Smooth muscle cell (in vitro differentiated cells): ENCODE measurements around the gene ATG9B. TPM values are rescaled to one million over a fixed set of nuclear protein-coding genes. Genes with fewer than 3 reads are reported as not detected.

Experiments used
- DNase-seq: peaks from one replicate; lab custom pipeline; 2025; ENCODE audit not compliant: unreplicated experiment; lab: John Stamatoyannopoulos, UW
- H2AFZ ChIP-seq: fragments of 200-600 bp; sonication (generic); 2 replicates; pipeline ENCODE4 v1.6.0; 2016; ENCODE audit warnings: antibody characterized with exemption, low read depth, mild to moderate bottlenecking
- H3F3A ChIP-seq: fragments of 200-600 bp; sonication (generic); 2 replicates; pipeline ENCODE4 v1.6.0; 2017; ENCODE audit warnings: antibody characterized with exemption, low read depth
- H3K27ac ChIP-seq: fragments of 200-600 bp; sonication (generic); 2 replicates; pipeline ENCODE4 v1.5.1; 2016; ENCODE audit warnings: low read depth, mild to moderate bottlenecking
- H3K27me3 ChIP-seq: fragments of 200-600 bp; sonication (generic); 2 replicates; pipeline ENCODE4 v1.6.1; 2016; ENCODE audit warnings: low read depth, mild to moderate bottlenecking
- H3K36me3 ChIP-seq: fragments of 200-600 bp; sonication (generic); 2 replicates; pipeline ENCODE4 v1.5.1; 2016; ENCODE audit warnings: low read depth
- H3K4me1 ChIP-seq: fragments of 200-600 bp; sonication (generic); 2 replicates; pipeline ENCODE4 v1.5.1; 2016; ENCODE audit warnings: low read depth
- H3K4me2 ChIP-seq: fragments of 200-600 bp; sonication (generic); 2 replicates; pipeline ENCODE4 v1.6.0; 2016; ENCODE audit warnings: mild to moderate bottlenecking
- H3K4me3 ChIP-seq: fragments of 200-600 bp; sonication (generic); 2 replicates; pipeline ENCODE4 v1.5.1; 2016; ENCODE audit warnings: mild to moderate bottlenecking
- H3K79me2 ChIP-seq: fragments of 200-600 bp; sonication (generic); 2 replicates; pipeline ENCODE4 v1.6.0; 2016; ENCODE audit warnings: low read depth, mild to moderate bottlenecking
- H3K9ac ChIP-seq: fragments of 200-600 bp; sonication (generic); 2 replicates; pipeline ENCODE4 v1.6.0; 2016; ENCODE audit warnings: low read depth
- H3K9me3 ChIP-seq: fragments of 200-600 bp; sonication (generic); replicated peaks from 2 replicates; pipeline ENCODE4 v1.5.1; 2016; ENCODE audit warnings: low read depth
- H4K20me1 ChIP-seq: fragments of 200-600 bp; sonication (generic); 2 replicates; pipeline ENCODE4 v1.6.0; 2016; ENCODE audit warnings: low read depth
- WGBS: methylation state at CpG from one replicate; pipeline ENCODE4 v1.1.7; 2016; ENCODE audit warnings: low lambda C conversion rate; 5-methylcytosine and 5-hydroxymethylcytosine counted together
- polyA plus RNA-seq: library from polyadenylated mRNA; unstranded; fragments of >200 nt; fragmentation: Nextera tagmentation; extraction: Ambion mirVana; gene quantifications from 2 replicates; pipeline ENCODE4 v1.2.1, GENCODE V29; 2016
- total RNA-seq: library from RNA; depleted of rRNA; stranded (reverse); fragments of >200 nt; gene quantifications from 2 replicates; pipeline ENCODE4 v1.2.3, GENCODE V29; 2014
- TF ChIP-seq, protein P1 (sequence below): fragments of 200-600 bp; sonication (generic); IDR thresholded peaks from 2 replicates; pipeline ENCODE4 v1.5.1; 2017; ENCODE audit warnings: borderline replicate concordance, mild to moderate bottlenecking, antibody characterized with exemption; ENCODE audit not compliant: insufficient read depth, poor library complexity, severe bottlenecking

The ATG9B gene, protein sequence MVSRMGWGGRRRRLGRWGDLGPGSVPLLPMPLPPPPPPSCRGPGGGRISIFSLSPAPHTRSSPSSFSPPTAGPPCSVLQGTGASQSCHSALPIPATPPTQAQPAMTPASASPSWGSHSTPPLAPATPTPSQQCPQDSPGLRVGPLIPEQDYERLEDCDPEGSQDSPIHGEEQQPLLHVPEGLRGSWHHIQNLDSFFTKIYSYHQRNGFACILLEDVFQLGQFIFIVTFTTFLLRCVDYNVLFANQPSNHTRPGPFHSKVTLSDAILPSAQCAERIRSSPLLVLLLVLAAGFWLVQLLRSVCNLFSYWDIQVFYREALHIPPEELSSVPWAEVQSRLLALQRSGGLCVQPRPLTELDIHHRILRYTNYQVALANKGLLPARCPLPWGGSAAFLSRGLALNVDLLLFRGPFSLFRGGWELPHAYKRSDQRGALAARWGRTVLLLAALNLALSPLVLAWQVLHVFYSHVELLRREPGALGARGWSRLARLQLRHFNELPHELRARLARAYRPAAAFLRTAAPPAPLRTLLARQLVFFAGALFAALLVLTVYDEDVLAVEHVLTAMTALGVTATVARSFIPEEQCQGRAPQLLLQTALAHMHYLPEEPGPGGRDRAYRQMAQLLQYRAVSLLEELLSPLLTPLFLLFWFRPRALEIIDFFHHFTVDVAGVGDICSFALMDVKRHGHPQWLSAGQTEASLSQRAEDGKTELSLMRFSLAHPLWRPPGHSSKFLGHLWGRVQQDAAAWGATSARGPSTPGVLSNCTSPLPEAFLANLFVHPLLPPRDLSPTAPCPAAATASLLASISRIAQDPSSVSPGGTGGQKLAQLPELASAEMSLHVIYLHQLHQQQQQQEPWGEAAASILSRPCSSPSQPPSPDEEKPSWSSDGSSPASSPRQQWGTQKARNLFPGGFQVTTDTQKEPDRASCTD
- 1.7 and 2.6 TPM in 2 replicates for total RNA-seq
- 6.5 and 16.6 TPM in 2 replicates for polyA plus RNA-seq

DNA sequence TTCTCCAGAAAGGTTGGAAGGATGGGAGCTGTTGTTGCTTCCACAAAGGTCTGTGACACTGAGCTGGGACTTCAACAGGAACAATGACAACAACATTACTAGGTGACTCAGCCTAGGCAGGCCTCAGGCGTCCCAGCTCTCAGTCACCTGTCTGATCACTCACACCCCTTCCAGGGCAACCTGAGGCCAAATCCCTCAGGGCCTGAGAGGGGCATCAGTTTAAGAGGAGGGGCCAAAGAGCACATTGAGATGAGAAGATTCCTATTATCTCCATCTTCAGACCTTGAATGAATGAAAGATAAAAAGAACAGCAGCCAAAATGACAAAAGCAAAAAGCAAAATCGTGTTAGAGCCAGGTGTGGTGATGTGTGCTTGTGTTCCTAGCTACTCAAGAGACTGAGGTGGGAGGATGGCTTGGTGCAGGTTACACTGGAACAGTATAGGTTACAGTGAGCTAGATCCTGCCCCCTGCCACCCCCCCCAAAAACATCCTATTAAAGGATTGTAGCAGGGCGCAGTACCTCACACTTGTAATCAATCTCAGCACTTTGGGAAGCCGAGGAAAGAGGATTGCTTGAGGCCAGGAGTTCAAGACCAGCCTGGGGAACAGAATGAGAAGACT lies at the start of gene ATG9B:
Gene ATG9B (minus strand): TSS at position 60 of the 622 bp plus-strand sequence. CDS start 71 bp downstream, outside the sequence.
- Histone ChIP-seq H3K4me3 (no peak within 1 kb of the TSS), H3F3A (no peaks in the 10 kb centered on the region), H3K9ac (no peak within 1 kb of the TSS), H2AFZ (no peak within 1 kb of the TSS), H3K27ac (peak within 1 kb of the TSS; percentile 86), H3K36me3 (no peaks in the 10 kb centered on the region), H3K79me2 (peaks cover 4% of the 10 kb centered on the region), H3K27me3 (no peaks in the 10 kb centered on the region), H3K9me3 (no peaks in the 10 kb centered on the region), H4K20me1 (no peaks in the 10 kb centered on the region), H3K4me1 (peaks cover 33% of the 10 kb centered on the region), H3K4me2 (no peak within 1 kb of the TSS)
- no peak for DNase-seq
- 79% methylated on average over 4 of the region's 4 CpGs for WGBS
- TF ChIP-seq, protein P1, sequence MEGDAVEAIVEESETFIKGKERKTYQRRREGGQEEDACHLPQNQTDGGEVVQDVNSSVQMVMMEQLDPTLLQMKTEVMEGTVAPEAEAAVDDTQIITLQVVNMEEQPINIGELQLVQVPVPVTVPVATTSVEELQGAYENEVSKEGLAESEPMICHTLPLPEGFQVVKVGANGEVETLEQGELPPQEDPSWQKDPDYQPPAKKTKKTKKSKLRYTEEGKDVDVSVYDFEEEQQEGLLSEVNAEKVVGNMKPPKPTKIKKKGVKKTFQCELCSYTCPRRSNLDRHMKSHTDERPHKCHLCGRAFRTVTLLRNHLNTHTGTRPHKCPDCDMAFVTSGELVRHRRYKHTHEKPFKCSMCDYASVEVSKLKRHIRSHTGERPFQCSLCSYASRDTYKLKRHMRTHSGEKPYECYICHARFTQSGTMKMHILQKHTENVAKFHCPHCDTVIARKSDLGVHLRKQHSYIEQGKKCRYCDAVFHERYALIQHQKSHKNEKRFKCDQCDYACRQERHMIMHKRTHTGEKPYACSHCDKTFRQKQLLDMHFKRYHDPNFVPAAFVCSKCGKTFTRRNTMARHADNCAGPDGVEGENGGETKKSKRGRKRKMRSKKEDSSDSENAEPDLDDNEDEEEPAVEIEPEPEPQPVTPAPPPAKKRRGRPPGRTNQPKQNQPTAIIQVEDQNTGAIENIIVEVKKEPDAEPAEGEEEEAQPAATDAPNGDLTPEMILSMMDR = no peak

DNA sequence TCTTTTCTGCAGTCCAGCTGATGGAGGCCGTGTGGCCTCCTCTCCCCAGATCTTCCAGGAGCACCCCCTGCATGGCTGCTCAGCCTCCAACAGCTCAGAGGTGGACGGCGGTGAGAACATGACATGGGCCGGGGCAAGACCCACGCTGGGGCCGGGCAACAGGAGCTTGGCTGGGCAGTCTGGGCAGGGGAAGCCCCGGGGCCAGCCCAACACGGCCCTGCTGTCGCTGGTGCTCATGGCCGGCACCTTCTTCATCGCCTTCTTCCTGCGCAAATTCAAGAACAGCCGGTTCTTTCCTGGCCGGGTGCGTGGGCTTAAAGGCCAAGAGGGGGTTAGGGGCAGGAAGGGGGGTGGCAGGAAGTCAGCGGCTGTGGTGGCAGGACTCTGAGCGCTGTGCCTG lies 49.7 kb upstream of the ATG9B start:
- Histone ChIP-seq H3K36me3 (no peaks in the 10 kb centered on the region), H3K4me2 (no peak overlapping the region), H3K27ac (no peak overlapping the region), H2AFZ (no peak overlapping the region), H3K4me1 (no peaks in the 10 kb centered on the region), H3F3A (peaks cover 16% of the 10 kb centered on the region), H3K9me3 (no peaks in the 10 kb centered on the region), H3K27me3 (no peaks in the 10 kb centered on the region), H4K20me1 (peaks cover 25% of the 10 kb centered on the region), H3K4me3 (no peak overlapping the region), H3K9ac (no peak overlapping the region), H3K79me2 (peaks cover 6% of the 10 kb centered on the region)
- DNase-seq = no peak
- WGBS = 95% methylated on average over 17 of the region's 17 CpGs
- TF ChIP-seq, protein P1 = no peak

DNA sequence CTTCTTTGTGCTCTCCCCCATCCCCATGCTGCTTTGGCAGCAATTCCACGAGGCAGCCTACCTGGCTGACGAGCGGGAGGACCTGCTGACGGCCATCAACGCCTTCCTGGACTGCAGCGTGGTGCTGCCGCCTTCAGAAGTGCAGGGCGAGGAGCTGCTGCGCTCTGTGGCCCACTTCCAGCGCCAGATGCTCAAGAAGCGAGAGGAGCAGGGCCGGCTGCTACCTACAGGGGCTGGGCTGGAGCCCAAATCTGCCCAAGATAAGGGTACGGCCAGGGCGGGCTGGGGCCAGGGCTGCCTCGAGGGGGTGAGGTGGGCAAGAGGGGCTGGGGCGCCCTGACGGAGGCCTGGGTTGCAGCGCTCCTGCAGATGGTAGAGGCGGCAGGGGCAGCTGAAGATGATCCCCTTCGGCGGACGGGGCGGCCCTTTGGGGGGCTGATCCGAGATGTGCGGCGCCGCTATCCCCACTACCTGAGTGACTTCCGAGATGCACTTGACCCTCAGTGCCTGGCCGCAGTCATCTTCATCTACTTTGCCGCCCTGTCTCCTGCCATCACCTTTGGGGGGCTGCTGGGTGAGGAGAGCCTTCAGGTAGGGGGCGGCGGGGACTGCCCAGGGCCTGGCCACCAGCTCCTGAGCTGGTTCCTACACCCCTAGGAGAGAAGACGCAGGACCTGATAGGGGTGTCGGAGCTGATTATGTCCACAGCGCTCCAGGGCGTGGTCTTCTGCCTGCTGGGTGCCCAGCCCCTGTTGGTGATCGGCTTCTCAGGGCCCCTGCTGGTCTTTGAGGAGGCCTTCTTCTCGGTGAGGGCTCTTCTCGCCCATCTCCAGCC lies 47.0 kb upstream of the ATG9B start:
- Histone ChIP-seq H3K9ac (no peak overlapping the region), H3K27ac (no peak overlapping the region), H3K9me3 (no peaks in the 10 kb centered on the region), H2AFZ (no peak overlapping the region), H3K4me1 (no peaks in the 10 kb centered on the region), H3F3A (no peaks in the 10 kb centered on the region), H4K20me1 (peaks cover 41% of the 10 kb centered on the region), H3K79me2 (no peaks in the 10 kb centered on the region), H3K4me3 (no peak overlapping the region), H3K4me2 (no peak overlapping the region), H3K27me3 (no peaks in the 10 kb centered on the region), H3K36me3 (no peaks in the 10 kb centered on the region)
- no peak for DNase-seq
- WGBS = 99% methylated on average over 38 of the region's 39 CpGs
- TF ChIP-seq, protein P1 = no peak
